Sigmoid colon (tissue), 4 donors: Measurements from ENCODE around the gene ADH7.

ENCODE experiments used
- CTCF ChIP-seq, 4 experiments: fragments of 450-650 bp in 3 of 4; fragments of 200-600 bp in 1 of 4; IDR thresholded peaks; one replicate each; pipeline ENCODE4 v1.5.1; 2016 to 2019; ENCODE audit warnings: antibody characterized with exemption in 4 of 4, mild to moderate bottlenecking in 3 of 4, moderate library complexity in 2 of 4
- EP300 ChIP-seq, 4 donors: sonication (generic); formaldehyde crosslinking; IDR thresholded peaks; one replicate each; pipeline ENCODE4 v1.6.1; 2017; ENCODE audit warnings: antibody characterized with exemption in 4 of 4
- POLR2A ChIP-seq, 2 donors: fragments of 450-650 bp; IDR thresholded peaks; one replicate each; pipeline ENCODE4 v1.6.1; 2016; ENCODE audit warnings: antibody characterized with exemption in 2 of 2, mild to moderate bottlenecking in 2 of 2, moderate library complexity in 2 of 2
- POLR2AphosphoS5 ChIP-seq, 4 donors: sonication (generic); formaldehyde crosslinking; IDR thresholded peaks; one replicate each; pipeline ENCODE4 v1.6.1; 2017; ENCODE audit warnings: antibody characterized with exemption in 4 of 4

GRCh38 chr4:99461623-99462401 lies 26.7 kb upstream of the ADH7 start:
- TF ChIP-seq CTCF (IDR thresholded peaks at IDR 0.05) (no peak), POLR2AphosphoS5 (IDR thresholded peaks at IDR 0.05) (no peak), POLR2A (IDR thresholded peaks at IDR 0.05) (no peak), EP300 (IDR thresholded peaks at IDR 0.05) (no peak)
